T47D (cell line): Measurements from ENCODE around the gene RPF1.

Source experiments
- DNase-seq, 2 experiments: peaks; one replicate each; pipeline versions ENCODE4 v3.0.0 to v3.0.0-alpha.2; 2011 to 2012; ENCODE audit warnings: low read depth in 1 of 2, low spot score in 1 of 2
- JUND ChIP-seq: IDR thresholded peaks from 2 replicates; pipeline ENCODE4 v1.6.1; 2012; ENCODE audit warnings: low read depth
- in situ Hi-C: cut with HindIII; loops from 2 replicates; pipeline ENCODE4 v1.10.0; 2016; ENCODE audit warnings: low sequenced_read_pairs, low pct_unique_long_range_greater_than_20kb

Gene RPF1

DNA sequence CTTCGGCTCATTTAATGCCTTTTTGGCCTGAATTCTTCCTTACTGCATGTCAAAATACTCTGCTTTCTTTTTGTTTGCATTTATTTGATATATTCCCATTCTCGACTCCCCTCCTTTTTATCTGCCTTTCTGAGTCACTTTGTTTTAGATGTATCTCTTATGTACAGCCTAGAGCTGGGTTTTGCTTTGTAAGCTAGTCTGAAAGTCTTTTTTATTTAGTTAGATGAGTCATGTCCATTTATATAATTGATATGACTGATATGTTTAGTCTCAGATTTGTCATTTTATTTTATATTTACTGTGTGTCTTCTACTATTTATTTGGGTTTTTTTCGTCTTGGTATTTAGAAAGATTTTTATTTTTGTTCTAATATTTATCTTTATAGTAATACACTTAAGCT lies 60.9 kb downstream of the RPF1 start:
- in situ Hi-C loops = no loop called here
- no peak for TF ChIP-seq JUND
- DNase-seq = no peak

DNA sequence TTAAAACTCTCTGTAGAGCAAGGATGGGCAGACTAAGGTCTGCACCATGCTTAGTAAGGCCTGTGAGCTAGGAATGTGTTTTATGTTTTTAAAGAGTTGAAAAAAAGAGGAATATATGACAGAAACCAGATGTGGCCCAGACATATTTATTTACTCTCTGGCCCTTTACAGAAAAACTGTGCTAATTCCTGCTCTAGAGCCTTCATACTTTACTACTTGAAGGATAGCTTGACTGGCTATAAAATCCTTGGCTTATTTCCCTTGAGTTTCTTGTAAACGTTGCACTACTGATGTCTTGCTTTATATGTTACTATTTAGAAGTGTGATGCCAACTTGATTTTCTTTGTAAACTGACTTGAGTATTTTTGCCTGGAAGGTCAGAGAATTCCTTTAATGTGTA lies 61.7 kb downstream of the RPF1 start:
- in situ Hi-C loops = no loop called here
- no peak for DNase-seq
- no peak for TF ChIP-seq JUND

DNA sequence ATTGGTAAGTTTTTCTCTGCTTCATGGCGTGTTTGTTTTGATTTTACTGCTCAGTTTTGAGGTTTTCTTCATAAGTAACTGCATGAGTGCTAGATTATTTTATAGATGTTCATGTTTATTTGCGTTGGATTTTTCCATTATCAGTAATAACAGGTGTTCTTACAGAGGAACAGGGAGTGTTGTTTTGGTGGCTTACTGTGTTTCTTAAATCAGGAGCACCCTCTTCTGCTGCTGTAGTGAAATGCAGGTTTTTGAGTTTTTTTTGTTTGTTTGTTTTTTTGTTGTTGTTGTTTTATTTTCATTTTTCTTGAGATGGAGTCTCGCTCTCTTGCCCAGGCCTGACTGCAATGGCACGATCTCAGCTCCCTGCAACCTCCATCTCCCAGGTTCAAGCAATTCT lies 62.6 kb downstream of the RPF1 start:
- DNase-seq = peak in 1 of 2 experiments; percentile 22
- in situ Hi-C loops = no loop called here
- TF ChIP-seq JUND = no peak
